ENCODE measurements around the gene AIP.
A peak's percentile ranks its signal among the peaks of the same experiment; 100 is the strongest.

AIP gene

GRCh38 chr11:67440229-67441097 is 42.4 kb upstream of the AIP start:
- no peak for DNase-seq
- H3K4me3 ChIP-seq (ENCODE audit: low read depth, low read length) = no peak overlapping the region
- peaks cover 37% of the 10 kb centered on the region for H3K36me3 ChIP-seq
- H3K27me3 ChIP-seq (ENCODE audit: insufficient read depth, low read depth, severe bottlenecking) = no peaks in the 10 kb centered on the region
- H3K9me3 ChIP-seq (ENCODE audit: severe bottlenecking) = no peaks in the 10 kb centered on the region
- no peak for TF ChIP-seq CTCF (IDR thresholded peaks at IDR 0.05; ENCODE audit: low read depth, low read length)
- no peak overlapping the region for H3K27ac ChIP-seq

- TF ChIP-seq CTCF (IDR thresholded peaks at IDR 0.05; ENCODE audit: low read depth, low read length) = no peak
- no peak for DNase-seq
- Histone ChIP-seq H3K9me3 (ENCODE audit: severe bottlenecking) (no peaks in the 10 kb centered on the region), H3K36me3 (peaks cover 30% of the 10 kb centered on the region), H3K4me3 (ENCODE audit: low read depth, low read length) (no peak overlapping the region), H3K27ac (no peak overlapping the region), H3K27me3 (ENCODE audit: insufficient read depth, low read depth, severe bottlenecking) (no peaks in the 10 kb centered on the region)
Observed at GRCh38 chr11:67441098-67441563, 41.7 kb upstream of the AIP start.

GRCh38 chr11:67441731-67442351 is 41.0 kb upstream of the AIP start:
- no peak for TF ChIP-seq CTCF (IDR thresholded peaks at IDR 0.05; ENCODE audit: low read depth, low read length)
- Histone ChIP-seq H3K4me3 (ENCODE audit: low read depth, low read length) (no peak overlapping the region), H3K9me3 (ENCODE audit: severe bottlenecking) (no peaks in the 10 kb centered on the region), H3K27me3 (ENCODE audit: insufficient read depth, low read depth, severe bottlenecking) (no peaks in the 10 kb centered on the region), H3K36me3 (peaks cover 29% of the 10 kb centered on the region), H3K27ac (no peak overlapping the region)
- DNase-seq = no peak

GRCh38 chr11:67442504-67443404 is 40.1 kb upstream of the AIP start:
- H3K36me3 ChIP-seq = peaks cover 24% of the 10 kb centered on the region
- H3K27me3 ChIP-seq (ENCODE audit: insufficient read depth, low read depth, severe bottlenecking) = no peaks in the 10 kb centered on the region
- H3K4me3 ChIP-seq (ENCODE audit: low read depth, low read length) = peak overlapping the region; percentile 69
- peak overlapping the region; percentile 38 for H3K27ac ChIP-seq
- no peak for TF ChIP-seq CTCF (IDR thresholded peaks at IDR 0.05; ENCODE audit: low read depth, low read length)
- no peak for DNase-seq
- H3K9me3 ChIP-seq (ENCODE audit: severe bottlenecking) = no peaks in the 10 kb centered on the region

- DNase-seq = no peak
- no peak overlapping the region for H3K4me3 ChIP-seq (ENCODE audit: low read depth, low read length)
- no peaks in the 10 kb centered on the region for H3K9me3 ChIP-seq (ENCODE audit: severe bottlenecking)
- no peaks in the 10 kb centered on the region for H3K27me3 ChIP-seq (ENCODE audit: insufficient read depth, low read depth, severe bottlenecking)
- peaks cover 2% of the 10 kb centered on the region for H3K36me3 ChIP-seq
- H3K27ac ChIP-seq = no peak overlapping the region
- no peak for TF ChIP-seq CTCF (IDR thresholded peaks at IDR 0.05; ENCODE audit: low read depth, low read length)
Observed at GRCh38 chr11:67445515-67445914, 37.3 kb upstream of the AIP start.

Measured in WERI-Rb-1 (cell line).